Tibial nerve (tissue), 4 donors: ENCODE data around the gene PRPF19. TPM values are rescaled to one million over a fixed set of nuclear protein-coding genes. Genes with fewer than 3 reads are reported as not detected.

Experiments used
- DNase-seq, 2 donors: peaks; one replicate each; pipeline ENCODE4 v3.0.0-alpha.2; 2019; ENCODE audit warnings: low spot score in 2 of 2
- H3K27ac ChIP-seq, 4 donors: fragments of 200-600 bp; sonication (generic) in 3 of 4; one replicate each; pipeline ENCODE4 v1.5.1; 2017 to 2019; ENCODE audit warnings: mild to moderate bottlenecking in 1 of 4
- H3K27me3 ChIP-seq, 2 donors: fragments of 200-600 bp; sonication (generic) in 1 of 2; one replicate each; pipeline versions ENCODE4 v1.5.1 to v1.6.0; 2017 to 2019
- H3K36me3 ChIP-seq, 3 donors: fragments of 200-600 bp; sonication (generic); one replicate each; pipeline ENCODE4 v1.5.1; 2018 to 2019
- H3K4me1 ChIP-seq, 4 donors: fragments of 200-600 bp; sonication (generic) in 3 of 4; one replicate each; pipeline ENCODE4 v1.5.1; 2017 to 2019
- H3K4me3 ChIP-seq, 4 donors: fragments of 200-600 bp; sonication (generic) in 3 of 4; one replicate each; pipeline ENCODE4 v1.5.1; 2017 to 2019; ENCODE audit warnings: mild to moderate bottlenecking in 1 of 4, moderate library complexity in 1 of 4
- H3K9me3 ChIP-seq, 4 donors: fragments of 200-600 bp; sonication (generic) in 3 of 4; one replicate each; pipeline ENCODE4 v1.5.1; 2017 to 2019
- CTCF ChIP-seq, 5 experiments: fragments of 200-600 bp in 3 of 5; fragments of 450-650 bp in 2 of 5; sonication (generic) in 3 of 5; IDR thresholded peaks; one replicate each; pipeline ENCODE4 v1.5.1; 2016 to 2019; ENCODE audit warnings: antibody characterized with exemption in 5 of 5, mild to moderate bottlenecking in 3 of 5, moderate library complexity in 2 of 5
- EP300 ChIP-seq, 2 donors: sonication (generic); formaldehyde crosslinking; IDR thresholded peaks; one replicate each; pipeline ENCODE4 v1.6.1; 2017; ENCODE audit warnings: antibody characterized with exemption in 2 of 2, mild to moderate bottlenecking in 1 of 2
- POLR2A ChIP-seq, 2 donors: fragments of 450-650 bp; IDR thresholded peaks; one replicate each; pipeline ENCODE4 v1.6.1; 2017; ENCODE audit warnings: antibody characterized with exemption in 2 of 2, mild to moderate bottlenecking in 2 of 2, moderate library complexity in 2 of 2
- WGBS, 2 donors: methylation state at CpG; one replicate each; pipeline ENCODE4 v1.1.5; 2018; 5-methylcytosine and 5-hydroxymethylcytosine counted together
- total RNA-seq, 4 donors: library from RNA; depleted of rRNA; stranded (reverse); fragments of >200 nt; gene quantifications; one replicate each; pipeline ENCODE4 v1.1.0, GENCODE V29; 2016

PRPF19 gene
- total RNA-seq, 4 donors from 2014 or later = 49.6 to 92.0 (median 55.5) TPM

GRCh38 chr11:60857378-60858232 is 48.8 kb downstream of the PRPF19 start:
- no peak overlapping the region for H3K4me3 ChIP-seq
- no peak overlapping the region for H3K27ac ChIP-seq
- no peak for DNase-seq
- WGBS, 2 donors = 77 to 82% methylated on average over 5 of the region's 5 CpGs
- TF ChIP-seq CTCF (IDR thresholded peaks at IDR 0.05) = no peak
- TF ChIP-seq POLR2A (IDR thresholded peaks at IDR 0.05) = no peak
- TF ChIP-seq EP300 (IDR thresholded peaks at IDR 0.05) = no peak
- no peaks in the 10 kb centered on the region for H3K27me3 ChIP-seq
- peaks cover 0 to 12% (median 0%) of the 10 kb centered on the region in 3 donors for H3K36me3 ChIP-seq
- no peaks in the 10 kb centered on the region for H3K9me3 ChIP-seq
- H3K4me1 ChIP-seq = no peaks in the 10 kb centered on the region

- Histone ChIP-seq H3K27me3 (no peaks in the 10 kb centered on the region), H3K36me3 (peaks cover 0 to 29% (median 3%) of the 10 kb centered on the region in 3 donors), H3K4me1 (no peaks in the 10 kb centered on the region), H3K4me3 (no peak within 1 kb of the TSS), H3K27ac (no peak within 1 kb of the TSS), H3K9me3 (no peaks in the 10 kb centered on the region)
- WGBS, 2 donors = 60 to 62% methylated on average over 14 of the region's 14 CpGs
- DNase-seq = no peak
- TF ChIP-seq CTCF (IDR thresholded peaks at IDR 0.05) (no peak), POLR2A (IDR thresholded peaks at IDR 0.05) (no peak), EP300 (IDR thresholded peaks at IDR 0.05) (no peak)
Observed at GRCh38 chr11:60855726-60856633, 50.4 kb downstream of the PRPF19 start, which contains the start of gene PTGDR2. PTGDR2 (minus strand) TSS chr11:60855950; CDS start chr11:60853722, 2,228 bp downstream.

GRCh38 chr11:60854847-60855725 is 51.3 kb downstream of the PRPF19 start:
- no peak for DNase-seq
- Histone ChIP-seq H3K9me3 (no peaks in the 10 kb centered on the region), H3K27me3 (no peaks in the 10 kb centered on the region), H3K4me1 (no peaks in the 10 kb centered on the region), H3K27ac (no peak overlapping the region), H3K4me3 (no peak overlapping the region), H3K36me3 (peaks cover 0 to 38% (median 3%) of the 10 kb centered on the region in 3 donors)
- 54 to 66% methylated on average over 8 of the region's 8 CpGs for WGBS, 2 donors
- TF ChIP-seq CTCF (IDR thresholded peaks at IDR 0.05) = no peak
- TF ChIP-seq EP300 (IDR thresholded peaks at IDR 0.05) = no peak
- no peak for TF ChIP-seq POLR2A (IDR thresholded peaks at IDR 0.05)

- Histone ChIP-seq H3K9me3 (no peaks in the 10 kb centered on the region), H3K36me3 (peaks cover 0 to 45% (median 3%) of the 10 kb centered on the region in 3 donors), H3K27ac (no peak overlapping the region), H3K4me3 (no peak overlapping the region), H3K4me1 (no peaks in the 10 kb centered on the region), H3K27me3 (no peaks in the 10 kb centered on the region)
- no peak for DNase-seq
- TF ChIP-seq POLR2A (IDR thresholded peaks at IDR 0.05) (no peak), CTCF (IDR thresholded peaks at IDR 0.05) (no peak), EP300 (IDR thresholded peaks at IDR 0.05) (no peak)
- 75 to 81% methylated on average over 8 of the region's 8 CpGs for WGBS, 2 donors
Observed at GRCh38 chr11:60854140-60854846, 52.1 kb downstream of the PRPF19 start.
